Stimulated activated CD8-positive, alpha-beta memory T cell treated with anti-CD3 and anti-CD28 coated beads, Interleukin-7, amount 100 ng/mL, for 24 hours (primary cell): Measurements from ENCODE around the gene KRT27.
"Not testable (repeated sequence)": the region's sequence is repeated elsewhere in the genome, so short reads cannot be mapped to it uniquely, and the experiment has no call there.

Experiments used
- DNase-seq: peaks from one replicate; pipeline ENCODE4 v3.0.0-alpha.2; 2020; ENCODE audit warnings: low read depth

KRT27 gene, protein sequence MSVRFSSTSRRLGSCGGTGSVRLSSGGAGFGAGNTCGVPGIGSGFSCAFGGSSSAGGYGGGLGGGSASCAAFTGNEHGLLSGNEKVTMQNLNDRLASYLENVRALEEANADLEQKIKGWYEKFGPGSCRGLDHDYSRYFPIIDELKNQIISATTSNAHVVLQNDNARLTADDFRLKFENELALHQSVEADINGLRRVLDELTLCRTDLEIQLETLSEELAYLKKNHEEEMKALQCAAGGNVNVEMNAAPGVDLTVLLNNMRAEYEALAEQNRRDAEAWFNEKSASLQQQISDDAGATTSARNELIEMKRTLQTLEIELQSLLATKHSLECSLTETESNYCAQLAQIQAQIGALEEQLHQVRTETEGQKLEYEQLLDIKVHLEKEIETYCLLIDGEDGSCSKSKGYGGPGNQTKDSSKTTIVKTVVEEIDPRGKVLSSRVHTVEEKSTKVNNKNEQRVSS

DNA sequence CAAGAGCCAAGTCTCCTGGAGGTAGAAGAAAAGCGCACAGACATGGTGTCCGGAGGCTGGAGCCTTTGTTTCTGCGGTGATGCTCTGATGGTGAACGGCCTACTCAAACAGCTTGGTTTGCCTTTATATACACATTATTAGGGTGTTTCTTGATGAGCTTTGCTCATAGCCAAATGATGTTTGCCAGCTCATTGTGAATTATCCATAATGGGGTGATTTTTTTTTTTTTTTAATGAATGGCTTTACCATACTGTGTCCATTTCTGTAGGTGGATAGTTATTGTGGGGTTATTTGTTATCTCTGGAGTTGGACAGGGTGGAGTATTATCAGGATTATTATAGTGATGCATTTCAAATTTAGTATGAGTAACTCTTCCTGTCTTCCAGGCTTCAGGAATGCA, at the start of gene KRT27:
Gene KRT27 (minus strand): TSS at position 101 of the 400 bp plus-strand sequence. CDS start 57 bp downstream, at position 44.
- no peak for DNase-seq

DNA sequence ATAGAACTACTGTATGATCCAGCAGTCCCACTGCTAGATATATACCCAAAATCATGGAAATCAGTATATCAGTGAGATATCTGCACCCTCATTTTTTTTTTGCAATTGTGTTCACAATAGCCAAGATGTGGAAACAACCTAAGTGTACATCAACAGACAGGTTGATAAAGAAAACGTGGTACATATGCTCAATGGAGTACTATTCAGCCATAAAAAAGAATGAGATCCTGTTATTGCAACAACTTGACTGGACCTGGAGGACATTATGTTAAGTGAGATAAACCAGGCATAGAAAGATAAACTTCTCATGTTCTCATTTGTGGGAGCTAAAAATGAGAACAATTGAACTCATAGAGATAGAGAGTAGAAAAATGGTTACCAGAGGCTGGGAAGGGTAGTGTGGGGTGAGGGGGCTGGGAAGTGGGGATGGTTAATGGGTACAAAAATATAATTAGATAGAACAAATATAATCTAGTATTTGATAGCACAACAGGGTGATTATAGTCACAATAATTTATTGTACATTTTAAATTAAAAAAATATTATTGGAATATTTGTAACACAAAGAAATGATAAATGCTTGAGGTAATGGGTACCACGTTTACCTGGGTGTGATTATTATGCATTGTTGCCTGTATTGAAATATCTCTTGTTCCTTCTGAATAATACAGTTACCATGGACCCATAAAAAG, 47.9 kb upstream of the KRT27 start:
- no peak for DNase-seq

DNA sequence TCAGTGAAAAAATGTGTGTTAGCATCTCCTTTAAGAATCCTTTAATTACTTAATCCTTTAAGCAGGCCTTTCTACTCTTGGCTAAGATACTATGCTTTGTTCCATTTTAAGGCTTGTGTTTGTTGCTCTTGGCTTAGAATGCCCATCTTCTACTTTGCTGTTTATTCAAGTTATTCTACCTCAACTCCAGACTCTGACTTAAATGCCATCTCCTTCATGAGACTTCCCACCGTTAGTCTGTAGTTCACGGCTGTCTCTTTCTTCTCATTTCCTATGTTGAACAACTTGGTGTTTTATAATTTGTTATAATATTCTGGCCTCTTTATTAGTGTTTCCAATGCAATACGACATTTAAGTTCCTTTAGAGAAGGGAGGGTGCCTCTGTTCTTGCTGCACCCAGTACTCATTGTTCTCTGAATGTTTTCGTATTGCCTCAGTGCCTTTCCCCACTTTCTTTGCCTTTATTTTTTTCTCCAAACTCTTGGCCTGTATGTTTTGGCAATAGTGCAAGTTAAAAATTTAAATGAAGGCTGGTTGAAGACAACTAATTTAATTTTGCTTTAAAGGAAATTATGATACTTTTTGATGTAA, 46.2 kb upstream of the KRT27 start:
- DNase-seq: no peak

DNA sequence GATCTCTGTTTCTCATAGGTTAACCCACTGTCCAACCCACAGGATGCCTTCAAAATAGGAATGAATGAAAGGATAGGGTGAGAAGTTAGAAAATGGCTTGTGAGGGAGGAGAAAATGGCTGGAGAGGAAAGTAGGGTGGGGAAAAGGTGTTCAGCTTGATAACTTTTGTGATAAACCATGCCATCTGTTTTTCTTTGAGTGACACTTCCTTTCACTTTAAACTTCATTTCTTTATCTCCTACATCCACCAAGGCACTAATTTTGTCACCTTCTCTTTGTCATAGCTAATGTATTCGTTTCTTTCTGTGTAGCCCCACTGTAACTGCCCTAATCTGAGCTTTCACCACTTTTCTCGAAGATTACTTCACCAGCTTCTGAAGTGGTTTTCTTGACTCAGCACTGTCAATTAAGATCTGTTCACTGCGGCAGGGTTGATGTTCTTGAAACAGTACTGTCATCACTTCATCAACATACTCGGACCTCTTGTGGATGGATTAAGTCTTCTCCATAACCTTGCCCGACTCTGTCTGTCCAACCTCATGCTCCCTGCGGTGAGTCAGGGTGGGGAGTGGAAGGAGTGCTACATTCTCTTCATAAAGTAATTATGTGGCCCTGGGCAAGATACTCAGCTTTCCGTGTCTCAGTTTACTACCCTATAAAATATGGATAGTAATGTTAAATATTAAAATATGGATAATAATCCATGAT, 45.5 kb upstream of the KRT27 start:
- no peak for DNase-seq

DNA sequence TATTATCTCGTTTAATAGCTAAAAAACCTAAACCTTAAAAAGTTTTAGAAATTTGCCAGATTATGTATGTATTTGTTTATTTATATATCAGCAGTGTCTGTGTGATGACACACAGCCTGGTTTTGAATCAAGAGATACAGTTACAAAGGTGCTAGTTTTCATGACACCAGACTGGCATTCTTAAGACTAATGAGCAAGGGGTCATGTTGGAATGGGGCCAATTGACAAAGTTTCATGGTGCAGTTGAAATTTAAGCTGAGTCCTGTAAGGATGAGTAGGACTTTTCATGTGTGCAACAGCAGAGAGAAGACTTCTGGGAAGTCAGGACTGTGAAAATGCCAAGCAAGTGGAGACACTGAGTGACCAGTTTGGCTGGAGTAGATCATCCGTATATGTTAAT, 43.2 kb upstream of the KRT27 start:
- DNase-seq: no peak

DNA sequence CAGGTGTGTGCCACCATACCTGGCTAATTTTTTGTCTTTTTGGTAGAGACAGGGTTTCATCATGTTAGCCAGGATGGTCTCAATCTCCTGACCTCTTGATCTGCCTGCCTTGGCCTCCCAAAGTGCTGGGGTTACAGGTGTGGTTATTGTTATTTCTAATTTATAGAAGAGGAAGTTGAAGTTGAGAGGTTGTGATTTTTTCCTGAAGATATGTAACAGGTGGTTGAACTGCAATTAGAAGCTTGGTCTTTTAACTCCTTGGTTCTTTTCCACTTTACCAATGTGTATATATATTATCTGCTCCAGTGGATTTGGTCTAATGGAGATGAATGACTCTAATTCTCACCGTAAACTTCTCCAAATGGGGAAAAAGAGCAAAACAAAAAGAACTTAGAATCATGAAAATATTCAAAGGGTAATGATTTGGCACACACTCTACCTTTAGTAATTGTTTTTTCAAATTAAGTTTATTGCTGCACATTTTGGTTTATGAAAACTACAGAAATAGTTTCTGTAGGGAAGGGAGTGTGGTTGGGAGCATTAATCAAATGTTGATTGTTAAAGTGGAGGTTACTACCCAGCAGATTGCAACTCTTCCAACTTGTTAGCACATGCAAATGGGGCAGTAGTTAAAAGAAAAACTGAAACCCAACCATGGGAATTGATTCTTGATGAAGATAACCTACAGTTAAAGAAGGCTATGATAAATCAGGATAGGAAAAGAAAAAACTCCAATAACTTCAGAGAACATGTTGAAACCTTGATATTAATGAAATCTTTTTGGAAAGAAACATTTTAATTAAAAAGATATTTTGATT, 41.9 kb upstream of the KRT27 start:
- DNase-seq: no peak

DNA sequence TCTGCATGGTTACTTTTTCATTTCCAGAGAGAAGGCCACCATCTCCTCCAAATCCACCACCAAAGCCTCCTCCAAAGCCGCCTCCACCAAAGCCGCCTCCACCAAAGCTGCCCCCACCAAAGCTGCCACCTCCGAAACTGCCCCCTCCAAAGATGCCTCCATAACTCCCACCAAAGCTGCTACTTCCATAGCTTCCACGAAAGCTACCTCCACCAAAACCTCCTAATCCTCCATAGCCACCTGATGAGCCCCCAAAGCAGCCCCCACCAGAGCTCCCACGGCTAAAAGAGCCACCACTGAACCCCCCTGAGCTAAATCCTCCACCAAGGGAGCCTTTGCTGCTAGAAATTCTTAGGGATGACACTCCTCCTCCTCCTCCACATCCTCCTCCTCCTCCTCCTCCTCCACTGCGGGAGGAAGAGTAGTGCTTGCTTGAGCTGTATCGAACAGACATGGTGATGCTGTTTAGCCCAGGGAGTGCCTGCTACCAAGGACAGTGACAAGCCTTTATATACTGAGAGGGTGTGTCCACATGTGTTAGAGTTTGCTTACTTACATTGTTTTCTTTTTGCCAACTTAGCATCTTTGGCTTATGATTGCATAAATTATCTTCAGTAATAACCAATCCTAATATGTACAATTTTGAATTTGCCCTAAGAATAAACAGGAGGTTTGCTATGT, 39.9 kb upstream of the KRT27 start, which contains the start of gene KRT10:
Gene KRT10 (minus strand): TSS at position 483 of the 681 bp plus-strand sequence. CDS start 29 bp downstream, at position 454.
- no peak for DNase-seq

DNA sequence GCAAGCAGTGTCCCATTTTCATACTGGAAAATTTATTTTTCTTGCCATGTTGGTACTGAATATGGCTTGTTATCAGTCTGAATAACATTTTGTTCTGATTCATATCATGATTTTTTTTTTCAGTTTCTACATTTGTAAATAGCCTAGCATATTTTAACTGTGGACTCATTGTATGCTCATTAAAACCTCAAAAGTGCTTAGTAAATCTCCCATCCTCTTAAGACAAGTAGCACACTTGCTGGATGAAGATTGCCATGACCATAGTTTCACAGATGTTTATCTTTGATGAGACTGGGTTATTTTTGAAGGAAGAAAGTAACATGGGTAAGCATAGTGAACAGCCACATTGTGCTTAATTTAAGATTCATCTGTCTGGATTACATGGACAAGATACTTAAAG, 39.2 kb upstream of the KRT27 start:
- no peak for DNase-seq

DNA sequence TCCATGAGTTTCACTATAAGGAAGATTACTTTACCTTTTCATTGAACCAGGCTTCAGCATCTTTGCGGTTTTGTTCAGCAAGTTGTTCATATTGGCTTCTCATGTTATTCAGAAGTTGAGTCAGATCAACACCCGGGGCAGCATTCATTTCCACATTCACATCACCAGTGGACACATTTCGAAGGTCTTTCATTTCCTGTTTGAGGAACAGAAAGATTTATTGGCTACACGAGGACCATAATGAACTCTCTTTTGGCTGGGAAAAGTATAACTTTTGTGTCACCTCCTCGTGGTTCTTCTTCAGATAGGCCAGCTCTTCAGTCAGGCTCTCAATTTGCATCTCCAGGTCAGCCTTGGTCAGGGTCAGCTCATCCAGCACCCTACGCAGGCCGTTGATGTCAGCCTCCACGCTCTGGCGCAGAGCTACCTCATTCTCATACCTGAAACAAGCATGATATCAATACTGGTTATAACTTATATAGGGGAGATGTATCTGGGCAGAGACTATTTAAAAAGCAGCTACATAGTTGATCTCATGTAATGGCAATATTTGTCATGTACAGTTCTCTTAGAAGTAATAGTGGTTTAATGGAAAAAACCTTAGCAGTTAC, 38.0 kb upstream of the KRT27 start:
- DNase-seq: no peak

DNA sequence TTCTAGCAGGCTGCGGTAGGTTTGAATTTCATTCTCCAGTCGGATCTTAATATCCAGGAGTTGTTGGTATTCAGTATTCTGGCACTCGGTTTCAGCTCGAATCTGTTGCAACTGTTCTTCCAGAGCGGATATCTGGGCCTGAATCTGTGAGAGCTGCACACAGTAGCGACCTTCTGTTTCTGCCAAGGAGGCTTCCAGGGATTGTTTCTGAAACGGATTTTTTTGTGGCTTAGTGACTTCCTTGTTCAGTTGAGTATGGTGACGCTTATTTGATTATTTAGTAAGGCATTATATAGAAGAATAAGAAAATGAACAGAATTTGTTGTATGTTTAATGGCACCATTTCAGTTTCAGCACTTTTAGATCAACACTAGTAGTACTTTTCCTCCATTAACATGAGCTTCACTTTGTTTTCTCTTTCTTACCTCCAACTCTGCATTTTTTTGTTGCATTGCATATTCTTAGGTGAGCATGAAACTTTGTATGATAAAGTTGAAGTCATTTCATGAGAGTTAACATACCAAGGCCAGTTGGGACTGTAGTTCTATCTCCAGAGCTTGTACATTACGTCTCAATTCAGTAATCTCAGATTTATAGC, 37.3 kb upstream of the KRT27 start:
- DNase-seq: no peak

DNA sequence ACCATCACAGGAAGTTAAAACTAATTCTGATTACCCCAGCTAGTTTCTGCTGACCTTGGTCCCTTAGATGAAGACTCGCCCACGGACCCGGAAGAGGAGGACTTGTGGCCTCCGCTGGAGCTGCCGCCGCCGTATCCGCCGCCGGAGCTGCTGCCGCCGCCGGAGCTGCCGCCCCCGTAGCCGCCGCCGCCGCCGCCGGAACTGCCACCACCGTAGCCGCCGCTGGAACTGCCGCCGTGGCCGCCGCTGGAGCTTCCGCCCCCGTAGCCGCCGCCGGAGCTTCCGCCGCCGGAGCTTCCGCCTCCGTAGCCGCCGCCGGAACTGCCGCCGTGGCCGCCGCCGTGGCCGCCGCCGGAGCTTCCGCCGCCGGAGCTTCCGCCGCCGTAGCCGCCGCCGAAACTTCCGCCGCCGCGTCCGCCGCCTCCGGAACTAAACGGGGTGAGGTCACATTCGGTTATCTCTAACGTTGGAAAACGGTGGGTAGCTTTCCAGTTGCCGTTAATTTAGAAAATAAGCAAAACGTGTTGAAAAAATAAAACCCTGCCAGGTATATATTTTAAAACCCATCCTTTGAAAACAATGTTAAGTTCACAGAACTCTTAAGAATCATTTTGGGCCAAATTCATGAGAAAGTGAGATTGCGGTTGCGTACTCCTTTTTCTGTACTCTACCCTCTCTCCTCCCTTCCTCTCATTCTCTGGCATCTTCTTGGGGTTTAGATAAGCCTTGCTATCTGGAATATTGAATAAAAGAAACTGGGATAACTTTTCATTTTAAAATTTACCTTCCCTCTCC, 36.6 kb upstream of the KRT27 start:
- peak; percentile 69 for DNase-seq

DNA sequence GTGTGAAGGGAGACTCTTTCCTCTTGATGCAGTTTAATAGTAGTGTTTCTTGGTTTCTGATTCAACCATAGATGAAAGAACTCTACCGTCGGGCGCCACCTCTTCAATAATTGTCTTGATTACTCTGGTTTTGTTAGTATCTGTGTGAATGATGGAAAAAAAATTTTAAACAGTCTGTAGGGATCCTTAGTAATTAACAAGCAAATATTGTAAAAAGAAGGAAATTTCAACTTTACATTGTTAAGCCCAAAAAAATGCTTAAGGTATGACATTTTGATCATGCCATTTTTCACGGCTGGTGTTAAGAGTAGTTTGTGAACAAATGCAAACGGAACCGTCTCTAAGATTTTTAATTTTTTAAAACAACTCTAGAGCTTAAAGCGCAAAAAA, 36.0 kb upstream of the KRT27 start:
- no peak for DNase-seq

DNA sequence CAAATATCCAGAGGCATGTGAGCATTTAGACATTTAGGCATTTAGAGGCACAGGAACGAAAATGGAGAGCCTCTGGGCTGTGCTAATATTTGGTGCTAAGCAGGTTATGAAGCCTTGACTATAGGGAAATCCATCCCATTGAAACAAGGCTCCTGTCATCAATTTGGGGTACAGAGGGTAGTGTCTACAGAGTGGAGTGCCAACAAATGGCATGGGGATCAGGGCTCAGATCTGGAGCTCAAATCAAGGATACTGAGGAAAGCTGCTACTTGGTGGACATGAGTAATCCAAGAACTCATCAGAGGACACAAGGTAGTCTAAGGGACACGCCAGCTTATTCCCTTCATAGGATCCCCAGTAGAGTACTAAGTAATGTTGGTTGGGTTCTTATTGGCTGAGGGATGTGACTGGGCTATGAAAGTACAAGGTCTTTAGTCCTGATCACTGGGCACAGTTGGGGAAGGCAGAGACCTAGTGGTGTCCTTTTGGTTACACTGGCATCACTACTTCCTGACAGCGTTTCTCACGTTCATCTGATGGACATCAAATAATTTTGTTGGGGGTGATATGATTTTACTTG, 34.8 kb upstream of the KRT27 start:
- DNase-seq: no peak

DNA sequence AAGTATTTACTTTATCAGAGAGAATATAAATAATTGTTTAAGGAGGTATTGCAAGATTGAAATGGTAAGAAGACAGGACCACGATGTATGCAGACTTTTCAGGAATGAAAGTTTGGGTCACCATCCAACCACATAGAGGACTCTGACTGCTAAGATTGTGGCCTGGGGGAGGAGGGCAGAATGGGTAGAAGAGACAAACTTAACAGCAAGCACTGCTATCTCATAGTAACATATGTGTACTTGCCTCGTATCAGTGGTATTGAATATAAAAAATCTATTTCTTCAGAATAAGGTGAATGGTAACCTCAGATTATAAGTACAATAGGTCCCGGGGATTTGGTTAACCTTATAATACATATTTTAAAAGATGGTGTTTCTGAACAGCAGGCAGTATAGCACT, 34.2 kb upstream of the KRT27 start:
- no peak for DNase-seq

DNA sequence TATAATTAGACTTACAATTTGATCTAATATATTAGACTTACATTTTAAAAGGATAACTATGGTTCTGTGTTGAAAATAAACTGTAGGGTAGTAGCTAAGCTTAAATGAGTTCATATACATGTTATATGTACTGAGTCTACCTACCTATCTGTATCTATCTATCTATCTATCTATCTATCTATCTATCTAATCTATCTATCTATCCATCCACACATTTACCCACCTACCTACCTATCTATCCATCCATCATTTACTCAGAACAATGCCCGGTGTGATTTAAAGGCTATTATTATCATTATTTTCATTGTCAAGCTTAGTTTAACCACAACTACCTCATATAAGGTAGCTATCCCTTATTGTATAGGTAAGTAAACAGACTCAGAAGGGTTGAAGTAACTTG, 33.0 kb upstream of the KRT27 start:
- no peak for DNase-seq

DNA sequence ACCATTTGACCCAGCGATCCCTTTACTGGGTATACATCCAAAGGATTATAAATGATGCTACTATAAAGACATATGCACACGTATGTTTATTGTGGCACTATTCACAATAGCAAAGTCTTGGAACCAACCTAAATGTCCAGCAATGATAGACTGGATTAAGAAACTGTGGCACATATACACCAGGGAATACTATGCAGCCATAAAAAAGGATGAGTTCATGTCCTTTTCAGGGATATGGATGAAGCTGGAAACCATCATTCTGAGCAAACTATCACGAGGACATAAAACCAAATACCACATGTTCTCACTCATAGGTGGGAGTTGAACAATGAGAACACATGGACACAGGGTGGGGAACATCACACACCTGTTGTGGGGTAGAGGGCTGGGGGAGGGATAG, 32.3 kb upstream of the KRT27 start:
- not testable (repeated sequence) for DNase-seq

DNA sequence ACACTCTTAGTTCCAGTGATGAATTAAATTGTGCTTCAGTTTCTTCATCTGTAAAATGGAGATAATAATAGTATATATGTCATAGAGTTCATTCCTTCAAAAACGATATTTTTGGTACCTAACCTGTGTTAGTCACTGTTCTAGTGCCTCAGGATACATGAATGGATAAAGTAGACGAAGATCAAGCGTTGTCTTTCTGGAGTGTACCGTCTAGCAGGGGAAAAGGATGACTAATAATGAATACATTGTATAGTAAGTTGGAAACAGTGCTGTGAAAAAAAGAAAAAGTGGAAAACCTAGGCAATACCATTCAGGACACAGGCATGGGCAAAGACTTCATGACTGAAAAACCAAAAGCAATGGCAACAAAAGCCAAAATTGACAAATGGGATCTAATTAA, 31.5 kb upstream of the KRT27 start:
- no peak for DNase-seq

DNA sequence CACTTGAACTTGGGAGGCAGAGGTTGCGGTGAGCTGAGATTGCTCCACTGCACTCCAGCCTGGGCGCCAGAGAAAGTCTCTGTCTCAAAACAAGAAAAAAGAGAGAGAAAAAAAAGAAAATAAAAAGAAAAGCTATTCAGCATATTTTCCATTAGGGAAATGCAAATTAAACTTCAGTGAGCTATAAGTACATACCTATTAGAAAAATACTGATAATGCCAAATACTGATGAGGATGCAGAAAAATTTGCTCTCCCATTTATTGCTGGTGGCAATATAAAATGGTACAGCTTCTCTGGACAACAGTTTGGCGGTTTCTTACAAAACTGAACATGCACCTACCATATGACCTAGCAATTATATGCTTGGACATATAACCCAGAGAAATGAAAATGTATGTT, 30.3 kb upstream of the KRT27 start:
- no peak for DNase-seq

DNA sequence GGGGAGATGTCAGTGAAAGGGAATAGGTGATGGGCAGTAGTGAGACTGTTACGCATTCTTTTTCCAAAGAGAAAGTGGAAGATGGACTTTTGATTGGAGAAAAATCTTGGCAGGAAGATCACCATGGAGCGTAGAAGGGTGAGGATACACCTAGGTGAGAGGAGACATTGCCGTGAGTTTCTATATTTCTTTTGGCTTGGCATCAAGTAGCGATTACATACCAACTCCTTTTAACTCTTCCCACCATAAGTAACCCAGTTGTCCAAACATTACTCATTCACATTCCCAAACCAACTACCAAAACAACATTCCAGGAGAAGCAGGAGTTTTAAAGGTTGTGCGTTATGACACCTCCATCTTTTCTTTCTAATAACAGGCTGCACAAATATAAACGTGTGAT, 28.1 kb upstream of the KRT27 start:
- no peak for DNase-seq
